SK-N-SH (cell line): ENCODE data around the gene ELN.

Source experiments
- CTCF ChIP-seq: fragments of 200-600 bp; sonication (generic); IDR thresholded peaks from 2 replicates; pipeline ENCODE4 v1.6.1; 2017; ENCODE audit warnings: antibody characterized with exemption, mild to moderate bottlenecking, moderate library complexity
- EZH2phosphoT487 ChIP-seq: fragments of 200-600 bp; sonication (generic); IDR thresholded peaks from 2 replicates; pipeline ENCODE4 v1.6.1; 2017; ENCODE audit warnings: low read depth, mixed run types, mild to moderate bottlenecking, antibody characterized with exemption, moderate library complexity, borderline replicate concordance
- POLR2AphosphoS5 ChIP-seq: IDR thresholded peaks from 2 replicates; pipeline ENCODE4 v1.6.1; 2012; ENCODE audit warnings: low read depth, low read length
- TAF1 ChIP-seq: IDR thresholded peaks from 2 replicates; pipeline ENCODE4 v1.6.1; 2012; ENCODE audit warnings: low read depth, mild to moderate bottlenecking, low read length, moderate library complexity, borderline replicate concordance

- TF ChIP-seq CTCF (no peak), EZH2phosphoT487 (no peak), POLR2AphosphoS5 (no peak), TAF1 (no peak)
These were observed 38.7 kb downstream of the ELN start for GRCh38 chr7:74066626-74067025.
